Skin epidermis (tissue), 12 donors: ENCODE data around the gene TOM1L1.

ENCODE experiments used
- H3K27ac ChIP-seq, 21 experiments: fragments of 200-600 bp; sonication (generic) in 11 of 21; one replicate each; pipeline ENCODE4 v1.5.0; 2020; ENCODE audit warnings: mild to moderate bottlenecking in 3 of 21, inconsistent platforms in 2 of 21, moderate library complexity in 2 of 21
- H3K4me3 ChIP-seq, 7 experiments: fragments of 200-600 bp; sonication (generic) in 2 of 7; one replicate each; pipeline ENCODE4 v1.5.0; 2020; ENCODE audit warnings: inconsistent platforms in 2 of 7, mild to moderate bottlenecking in 2 of 7, moderate library complexity in 1 of 7

Gene TOM1L1

DNA sequence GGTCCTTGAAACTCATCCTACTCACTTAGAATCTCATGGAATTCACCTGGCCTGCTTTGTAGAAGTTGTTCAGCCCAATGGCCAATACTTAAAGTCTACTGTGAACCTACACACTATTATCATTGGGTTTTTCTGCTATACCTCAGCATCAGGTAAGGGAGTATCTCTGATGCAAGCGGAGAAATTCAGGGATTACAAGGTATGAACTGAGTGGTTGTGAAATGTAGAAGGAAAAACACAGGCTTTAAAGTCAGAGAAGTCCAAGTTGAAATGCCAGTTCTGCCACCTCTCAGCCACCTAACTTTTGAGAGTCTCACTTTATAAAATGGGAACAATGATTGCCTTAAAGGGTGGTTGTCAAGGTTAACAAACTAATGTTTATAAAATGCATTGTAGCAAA lies 36.8 kb downstream of the TOM1L1 start:
- H3K27ac ChIP-seq, result no peak overlapping the region
- H3K4me3 ChIP-seq, result no peak overlapping the region

DNA sequence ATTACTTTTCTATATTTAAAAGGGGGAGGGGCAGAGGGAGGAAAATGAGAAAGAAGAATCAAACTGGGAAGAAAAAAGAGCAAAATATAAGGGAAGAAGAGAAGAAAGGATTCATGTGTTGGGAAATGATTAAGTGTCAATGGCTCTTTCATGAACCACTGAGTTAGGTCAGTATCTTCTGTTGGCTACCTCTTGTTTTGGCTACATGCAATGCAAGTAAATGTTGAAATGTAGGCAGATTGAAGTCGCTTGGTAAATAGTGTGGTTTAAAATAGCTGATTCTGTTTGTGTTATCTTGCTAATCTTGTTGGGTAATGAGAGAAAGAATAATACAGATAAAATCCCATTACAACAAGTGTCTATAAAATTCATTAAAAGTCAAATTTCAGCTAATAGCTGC lies 40.6 kb downstream of the TOM1L1 start:
- Histone ChIP-seq H3K27ac (no peak overlapping the region), H3K4me3 (no peak overlapping the region)

DNA sequence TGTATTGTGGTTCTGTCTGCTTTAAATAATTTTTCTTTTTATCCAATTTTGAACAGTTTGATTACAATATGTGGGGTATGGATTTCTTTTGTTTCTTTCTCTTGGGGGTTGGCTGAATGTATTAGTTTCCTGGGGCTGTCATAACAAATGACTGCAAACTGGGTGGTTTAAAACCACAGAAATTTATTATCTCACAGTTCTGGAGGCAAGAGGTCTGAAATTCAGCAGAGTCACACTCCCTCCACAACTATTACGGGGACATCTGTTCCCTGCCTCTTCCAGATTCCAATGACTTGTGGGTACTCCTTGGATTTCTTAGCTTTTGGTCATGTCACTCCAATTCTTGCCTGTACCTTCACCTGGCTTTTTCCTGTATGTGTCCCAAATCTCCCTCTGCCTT lies 44.1 kb downstream of the TOM1L1 start:
- H3K27ac ChIP-seq, result no peak overlapping the region
- H3K4me3 ChIP-seq, result no peak overlapping the region

DNA sequence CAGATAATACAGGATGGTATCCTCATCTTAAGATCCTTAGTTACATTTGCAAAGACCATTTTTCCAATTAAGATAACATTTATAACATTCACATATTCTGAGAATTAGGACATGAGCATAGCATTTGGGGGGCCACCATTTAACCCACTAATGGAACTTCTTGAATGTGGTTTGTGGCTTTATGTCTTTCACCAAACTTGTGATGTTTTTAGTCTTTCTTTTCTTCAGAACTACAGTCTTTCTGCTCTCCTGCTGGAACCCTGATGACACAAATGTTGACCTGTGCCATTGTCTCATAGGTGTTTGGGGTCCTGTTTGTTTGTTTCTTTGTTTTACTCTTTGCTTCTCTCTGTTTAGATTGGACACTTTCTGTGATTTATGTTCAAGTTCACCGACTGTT lies 44.6 kb downstream of the TOM1L1 start:
- Histone ChIP-seq H3K4me3 (no peak overlapping the region), H3K27ac (no peak overlapping the region)

DNA sequence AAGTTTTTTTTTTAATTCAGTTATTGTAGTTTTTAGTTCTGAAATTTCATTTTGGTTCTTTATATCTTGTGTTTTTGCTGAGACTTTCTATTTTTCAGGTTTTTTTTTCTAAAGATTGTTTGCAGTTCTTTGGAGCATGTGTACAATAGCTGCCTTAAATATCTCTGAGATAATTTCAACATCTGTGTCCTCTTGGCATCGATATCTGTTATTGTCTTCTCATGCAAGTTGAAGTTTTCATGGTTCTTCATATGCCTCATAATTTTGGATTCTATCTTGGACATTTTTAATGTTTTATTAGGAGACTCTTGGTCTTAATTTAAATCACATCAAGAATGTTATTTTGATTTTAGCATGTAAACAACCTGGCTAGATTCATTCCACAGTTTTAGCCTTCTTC lies 45.0 kb downstream of the TOM1L1 start:
- Histone ChIP-seq H3K4me3 (no peak overlapping the region), H3K27ac (no peak overlapping the region)

DNA sequence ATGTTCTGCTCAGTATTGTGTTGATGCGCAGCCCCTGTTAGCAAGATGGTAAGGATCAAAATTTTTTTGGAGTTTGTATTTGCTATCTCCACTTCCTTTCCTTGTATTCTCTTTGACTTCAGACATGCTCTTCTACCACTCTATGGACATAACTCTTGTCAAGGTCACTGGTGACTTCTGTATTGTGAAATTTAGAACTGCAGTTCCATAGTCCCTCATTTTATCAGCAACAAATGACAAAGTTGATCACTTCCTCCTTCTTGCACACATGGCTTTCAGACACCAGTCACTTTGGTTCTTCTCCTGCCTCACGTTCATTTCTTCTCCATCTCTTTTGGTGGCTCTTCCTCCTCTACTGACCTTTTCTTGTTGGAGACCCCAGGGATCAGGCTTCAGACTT lies 46.7 kb downstream of the TOM1L1 start:
- H3K4me3 ChIP-seq, result no peak overlapping the region
- H3K27ac ChIP-seq, result no peak overlapping the region

DNA sequence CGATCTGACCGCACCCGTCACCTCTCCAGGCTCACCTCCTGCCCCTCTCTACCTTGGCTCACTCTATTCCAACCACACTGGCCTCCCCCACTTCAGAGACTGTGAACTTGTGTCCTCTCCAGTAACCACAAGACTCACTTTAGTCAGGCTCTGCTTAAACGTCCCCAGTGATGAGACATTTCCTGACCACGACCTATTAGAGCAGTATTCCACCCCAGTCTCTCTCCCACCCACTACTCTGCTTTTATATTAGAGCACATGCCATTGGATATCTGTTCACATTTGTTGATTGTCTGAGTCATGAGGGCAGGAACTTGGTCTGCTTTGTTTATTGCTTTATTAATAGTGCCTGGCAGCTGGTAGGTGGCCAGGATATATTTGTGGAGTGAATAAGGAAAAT lies 47.7 kb downstream of the TOM1L1 start:
- H3K4me3 ChIP-seq, result no peak overlapping the region

GRCh38 chr17:54950116-54950515 lies 49.5 kb downstream of the TOM1L1 start:
- no peak overlapping the region for H3K27ac ChIP-seq
- no peak overlapping the region for H3K4me3 ChIP-seq

More for the DNA sequence above, 47.7 kb downstream of the TOM1L1 start:
- H3K27ac ChIP-seq, result no peak overlapping the region

- H3K4me3 ChIP-seq, result no peak overlapping the region
- H3K27ac ChIP-seq, result no peak overlapping the region
These were observed 50.6 kb downstream of the TOM1L1 start for GRCh38 chr17:54951286-54951685.

DNA sequence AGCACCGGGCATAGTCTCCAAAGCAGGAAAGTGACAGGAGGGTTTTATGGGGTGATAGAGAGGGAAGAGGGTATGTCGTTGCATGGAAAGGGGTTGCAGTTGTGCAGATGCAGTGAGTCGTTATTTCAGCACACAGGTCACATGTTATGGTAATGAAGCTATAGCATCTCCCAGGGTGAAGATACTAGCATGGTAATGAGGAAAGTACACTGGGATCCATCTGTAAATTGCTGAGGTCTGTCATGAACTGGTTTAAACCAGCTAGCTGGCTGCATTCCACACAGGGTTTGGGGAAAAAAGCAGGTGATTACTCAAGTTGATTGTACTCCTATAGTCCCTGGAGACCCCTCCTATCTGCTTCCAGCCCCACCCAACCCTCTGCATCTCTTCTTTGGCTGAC lies 56.1 kb downstream of the TOM1L1 start:
- Histone ChIP-seq H3K4me3 (no peak overlapping the region), H3K27ac (no peak overlapping the region)

DNA sequence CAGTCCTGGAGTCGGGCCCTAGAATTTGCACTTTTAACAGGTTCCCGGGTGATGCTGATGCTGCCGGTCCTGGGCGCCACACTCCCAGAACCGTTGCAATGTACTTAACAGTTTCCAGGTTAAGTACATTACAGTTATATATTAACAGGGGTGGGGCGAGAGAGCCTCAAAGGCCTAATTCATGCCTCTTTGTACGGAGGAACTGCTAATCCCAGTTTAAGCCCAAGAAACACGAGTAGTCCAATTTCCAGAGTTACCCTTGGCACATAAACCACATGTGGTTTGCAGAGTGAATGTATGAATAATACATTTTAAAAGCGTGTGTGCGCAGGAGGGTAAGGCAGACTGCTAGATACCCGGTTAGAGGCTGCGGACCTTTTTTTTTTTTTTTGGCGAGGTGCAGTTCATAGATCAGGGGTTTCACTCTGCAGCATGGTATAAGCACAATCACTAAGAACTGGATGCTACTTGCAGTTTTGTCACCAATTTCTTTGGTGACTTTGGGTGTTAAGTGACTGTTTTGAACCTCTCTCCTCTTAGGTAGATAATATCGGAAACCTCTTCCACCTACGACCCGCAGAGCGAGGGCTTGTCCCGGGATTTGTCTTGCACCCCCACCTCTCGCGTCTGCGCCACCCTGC lies 67.1 kb downstream of the TOM1L1 start:
- H3K4me3 ChIP-seq, result peak overlapping the region; percentile 57 to 90 (median 87)

DNA sequence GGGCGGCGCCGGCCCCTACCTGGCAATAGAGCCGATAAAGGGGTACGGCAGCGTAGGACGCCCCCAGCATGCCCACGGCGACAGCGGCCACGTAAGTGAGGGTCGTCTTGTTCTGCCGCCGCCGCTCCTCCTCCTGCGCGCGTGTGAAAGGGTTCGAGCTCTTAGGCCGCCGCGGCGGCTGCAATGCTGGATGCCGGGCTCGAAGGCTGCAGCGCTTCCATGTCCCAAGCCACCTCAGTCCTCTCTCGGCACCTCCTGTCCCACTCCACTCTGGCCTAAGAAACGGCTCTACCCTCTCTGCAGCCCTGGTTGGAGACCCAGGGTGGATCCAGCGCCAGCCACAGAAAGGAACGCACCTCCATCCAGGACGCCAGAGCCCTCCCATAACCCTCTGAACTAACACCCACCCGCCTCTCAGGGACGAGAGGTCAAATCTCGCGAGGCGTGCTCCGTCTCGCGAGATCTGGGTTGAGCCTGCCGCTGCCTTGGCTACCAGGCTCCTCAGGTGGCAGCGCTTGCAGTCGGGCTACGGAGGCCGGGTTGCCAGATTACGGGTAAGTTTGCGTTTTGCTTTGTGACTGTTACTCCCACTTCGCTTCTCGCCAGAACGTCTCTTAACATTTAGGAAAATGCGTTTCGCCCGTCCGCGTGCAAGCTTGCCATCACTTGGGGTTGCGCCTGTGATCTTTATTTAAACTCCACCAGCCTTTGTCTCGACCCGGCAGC lies 67.8 kb downstream of the TOM1L1 start, which contains the start of the genes COX11 and STXBP4:
COX11 (minus strand) TSS at position 393 of the 726 bp plus-strand sequence; CDS start at position 385, 8 bp downstream.
STXBP4 (plus strand) TSS at position 504 of the 726 bp plus-strand sequence. CDS start 17,455 bp downstream, outside the sequence.
- H3K4me3 ChIP-seq, result peak within 1 kb of the TSS; percentile 57 to 90 (median 87)
- H3K27ac ChIP-seq, result peak within 1 kb of the TSS; percentile 34 to 93 (median 87)

More for the DNA sequence above, 67.1 kb downstream of the TOM1L1 start:
- H3K27ac ChIP-seq, result peak overlapping the region; percentile 34 to 93 (median 87)

DNA sequence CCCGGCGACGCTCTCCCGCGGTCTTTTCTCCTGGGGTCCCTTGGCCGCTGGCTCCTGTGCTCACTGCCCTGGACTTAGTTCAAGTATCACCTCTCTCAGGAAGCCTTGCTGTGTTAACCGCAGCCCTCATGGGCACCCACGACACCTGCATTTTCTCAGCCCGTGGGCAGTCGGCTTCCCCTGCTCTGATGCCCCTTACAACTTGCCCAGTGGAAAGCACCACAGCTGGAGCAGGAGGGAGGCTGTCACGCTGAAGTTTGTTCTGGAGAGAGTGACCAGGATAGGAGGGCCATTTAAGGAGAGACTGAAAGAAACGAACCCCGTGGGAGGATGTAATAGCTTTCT lies 68.3 kb downstream of the TOM1L1 start:
- H3K27ac ChIP-seq, result peak overlapping the region in 19 of 21 experiments; percentile 66 to 93 (median 87)
- H3K4me3 ChIP-seq, result peak overlapping the region; percentile 57 to 90 (median 87)

GRCh38 chr17:54969658-54970572 lies 69.3 kb downstream of the TOM1L1 start:
- Histone ChIP-seq H3K27ac (peak overlapping the region in 15 of 21 experiments; percentile 66 to 93 (median 87)), H3K4me3 (peak overlapping the region in 6 of 7 experiments; percentile 57 to 90 (median 88))

DNA sequence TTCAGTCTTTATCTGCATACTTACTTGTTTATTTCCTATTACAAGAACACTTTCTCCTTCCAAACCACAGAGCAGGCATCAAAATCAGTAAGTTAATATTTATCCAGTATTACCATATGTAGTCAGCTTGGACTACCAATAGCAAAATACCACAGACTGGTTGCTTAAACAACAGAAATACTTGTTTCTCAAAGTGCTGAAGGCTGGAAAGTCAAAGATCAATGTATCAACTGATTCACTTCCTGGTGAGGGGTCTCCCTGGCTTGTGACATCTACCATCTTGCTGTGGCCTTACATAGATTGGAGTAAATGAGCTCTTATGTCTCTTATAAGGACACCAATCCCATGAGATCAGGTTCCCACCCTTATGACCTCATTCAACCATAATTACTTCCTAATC lies 70.5 kb downstream of the TOM1L1 start:
- Histone ChIP-seq H3K27ac (no peak overlapping the region), H3K4me3 (no peak overlapping the region)

DNA sequence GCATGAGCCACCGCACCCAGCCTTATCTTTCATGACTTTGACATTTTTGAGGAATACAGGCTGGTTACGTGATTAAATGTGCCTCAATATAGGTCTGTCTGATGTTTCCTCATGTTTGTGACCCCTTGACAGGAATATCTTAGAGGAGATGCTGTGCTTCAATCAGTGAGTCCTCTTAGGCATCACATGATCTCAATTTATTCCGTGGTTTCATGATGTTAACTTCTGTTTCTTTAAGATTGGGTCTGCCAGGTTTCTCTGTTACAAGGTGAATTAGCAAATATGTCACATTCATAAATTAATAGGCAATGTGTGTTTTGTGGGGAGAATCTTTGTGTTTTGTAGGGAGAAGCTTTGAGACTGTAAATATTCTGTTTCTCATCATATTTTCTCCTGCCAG lies 71.2 kb downstream of the TOM1L1 start:
- Histone ChIP-seq H3K4me3 (no peak overlapping the region), H3K27ac (no peak overlapping the region)

GRCh38 chr17:54972406-54973138 lies 71.9 kb downstream of the TOM1L1 start:
- Histone ChIP-seq H3K4me3 (no peak overlapping the region), H3K27ac (no peak overlapping the region)

GRCh38 chr17:54974759-54975158 lies 74.1 kb downstream of the TOM1L1 start:
- H3K27ac ChIP-seq, result no peak overlapping the region
- no peak overlapping the region for H3K4me3 ChIP-seq

- no peak overlapping the region for H3K4me3 ChIP-seq
- no peak overlapping the region for H3K27ac ChIP-seq
These were observed 75.7 kb downstream of the TOM1L1 start for GRCh38 chr17:54976316-54976715.

DNA sequence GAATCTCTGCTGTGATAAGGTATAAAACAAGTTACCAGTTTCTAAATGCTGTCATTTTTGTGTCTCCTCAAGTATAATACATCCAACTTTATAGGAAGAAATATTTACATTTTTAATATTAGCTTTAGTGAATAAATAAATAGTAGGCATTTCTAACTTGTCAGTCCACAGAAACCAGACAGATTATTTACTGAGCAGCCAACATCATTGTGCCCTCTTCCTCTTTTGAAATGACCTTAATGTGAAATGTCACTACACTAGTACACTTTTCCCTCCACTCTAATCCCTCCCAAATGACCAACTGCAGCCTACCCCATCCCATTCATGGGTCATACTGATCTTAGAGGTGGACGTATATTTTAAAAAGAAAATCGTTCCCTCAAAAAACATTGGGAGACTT lies 77.1 kb downstream of the TOM1L1 start:
- H3K27ac ChIP-seq, result no peak overlapping the region
- no peak overlapping the region for H3K4me3 ChIP-seq
